HEK293 (cell line): Measurements from ENCODE around the gene ARHGAP11A.

Experiments used
- GLIS1 ChIP-seq: fragments of 450-650 bp; formaldehyde crosslinking; IDR thresholded peaks from 2 replicates; pipeline ENCODE4 v1.5.1; 2016; ENCODE audit warnings: missing biosample characterization, missing genetic modification characterization
- GLIS2 ChIP-seq: fragments of 450-650 bp; formaldehyde crosslinking; IDR thresholded peaks from 2 replicates; pipeline ENCODE4 v1.5.1; 2016; ENCODE audit warnings: missing biosample characterization, missing genetic modification characterization
- KLF16 ChIP-seq: fragments of 450-650 bp; formaldehyde crosslinking; IDR thresholded peaks from 2 replicates; pipeline ENCODE4 v1.5.1; 2017; ENCODE audit warnings: missing biosample characterization, missing genetic modification characterization
- REPIN1 ChIP-seq: fragments of 450-650 bp; formaldehyde crosslinking; IDR thresholded peaks from 2 replicates; pipeline ENCODE4 v1.5.1; 2017; ENCODE audit warnings: missing biosample characterization, missing genetic modification characterization, low read depth
- SP7 ChIP-seq: fragments of 450-650 bp; formaldehyde crosslinking; IDR thresholded peaks from 2 replicates; pipeline ENCODE4 v1.5.1; 2016; ENCODE audit warnings: missing biosample characterization, missing genetic modification characterization
- WT1 ChIP-seq: fragments of 450-650 bp; formaldehyde crosslinking; IDR thresholded peaks from 2 replicates; pipeline ENCODE4 v1.5.1; 2016; ENCODE audit warnings: missing biosample characterization, missing genetic modification characterization
- ZBTB1 ChIP-seq: fragments of 450-650 bp; formaldehyde crosslinking; IDR thresholded peaks from 2 replicates; pipeline ENCODE4 v1.5.1; 2016; ENCODE audit warnings: missing biosample characterization, missing genetic modification characterization
- ZFP3 ChIP-seq: fragments of 450-650 bp; formaldehyde crosslinking; IDR thresholded peaks from 2 replicates; pipeline ENCODE4 v1.5.1; 2016; ENCODE audit warnings: low read depth, missing biosample characterization, missing genetic modification characterization
- ZFP41 ChIP-seq: fragments of 450-650 bp; formaldehyde crosslinking; IDR thresholded peaks from 2 replicates; pipeline ENCODE4 v1.5.1; 2016; ENCODE audit warnings: missing biosample characterization, missing genetic modification characterization, borderline replicate concordance
- ZIC2 ChIP-seq: fragments of 450-650 bp; formaldehyde crosslinking; IDR thresholded peaks from 2 replicates; pipeline ENCODE4 v1.5.1; 2016; ENCODE audit warnings: missing biosample characterization, missing genetic modification characterization
- ZNF121 ChIP-seq: fragments of 450-650 bp; formaldehyde crosslinking; IDR thresholded peaks from 2 replicates; pipeline ENCODE4 v1.5.1; 2016; ENCODE audit warnings: missing biosample characterization, missing genetic modification characterization
- ZNF157 ChIP-seq: fragments of 450-650 bp; formaldehyde crosslinking; IDR thresholded peaks from 2 replicates; pipeline ENCODE4 v1.5.1; 2016; ENCODE audit warnings: missing biosample characterization, missing genetic modification characterization
- ZNF24 ChIP-seq: fragments of 450-650 bp; formaldehyde crosslinking; IDR thresholded peaks from 2 replicates; pipeline ENCODE4 v1.5.1; 2016; ENCODE audit warnings: missing biosample characterization, missing genetic modification characterization
- ZNF266 ChIP-seq: fragments of 450-650 bp; formaldehyde crosslinking; IDR thresholded peaks from 2 replicates; pipeline ENCODE4 v1.5.1; 2016; ENCODE audit warnings: missing biosample characterization, missing genetic modification characterization, low read depth
- ZNF302 ChIP-seq: fragments of 450-650 bp; formaldehyde crosslinking; IDR thresholded peaks from 2 replicates; pipeline ENCODE4 v1.5.1; 2016; ENCODE audit warnings: missing biosample characterization, missing genetic modification characterization, low read depth
- ZNF335 ChIP-seq: fragments of 450-650 bp; formaldehyde crosslinking; conservative IDR thresholded peaks from 2 replicates; pipeline ENCODE4 v1.5.1; 2016; ENCODE audit warnings: missing biosample characterization, missing genetic modification characterization
- ZNF366 ChIP-seq: fragments of 450-650 bp; formaldehyde crosslinking; conservative IDR thresholded peaks from 2 replicates; pipeline ENCODE4 v1.5.1; 2016; ENCODE audit warnings: missing biosample characterization, missing genetic modification characterization
- ZNF501 ChIP-seq: fragments of 450-650 bp; formaldehyde crosslinking; IDR thresholded peaks from 2 replicates; pipeline ENCODE4 v1.5.1; 2016; ENCODE audit warnings: missing biosample characterization, missing genetic modification characterization
- ZNF529 ChIP-seq: fragments of 450-650 bp; formaldehyde crosslinking; IDR thresholded peaks from 2 replicates; pipeline ENCODE4 v1.5.1; 2017; ENCODE audit warnings: missing genetic modification characterization, missing biosample characterization; ENCODE audit not compliant: insufficient replicate concordance
- ZNF549 ChIP-seq: fragments of 450-650 bp; IDR thresholded peaks from 2 replicates; pipeline ENCODE4 v1.5.1; 2018; ENCODE audit warnings: missing biosample characterization, missing genetic modification characterization, mild to moderate bottlenecking, inconsistent platforms, moderate library complexity
- ZNF600 ChIP-seq: fragments of 450-650 bp; formaldehyde crosslinking; IDR thresholded peaks from 2 replicates; pipeline ENCODE4 v1.5.1; 2016; ENCODE audit warnings: missing biosample characterization, missing genetic modification characterization
- ZNF623 ChIP-seq: fragments of 450-650 bp; formaldehyde crosslinking; IDR thresholded peaks from 2 replicates; pipeline ENCODE4 v1.5.1; 2016; ENCODE audit warnings: missing biosample characterization, missing genetic modification characterization
- ZNF677 ChIP-seq: fragments of 450-650 bp; IDR thresholded peaks from 2 replicates; pipeline ENCODE4 v1.5.0; 2018; ENCODE audit warnings: missing biosample characterization, mild to moderate bottlenecking, missing genetic modification characterization, moderate library complexity
- TF ChIP-seq, protein P1 (sequence below): fragments of 450-650 bp; formaldehyde crosslinking; IDR thresholded peaks from 2 replicates; pipeline ENCODE4 v1.5.1; 2016; ENCODE audit warnings: missing biosample characterization, missing genetic modification characterization
- TF ChIP-seq, protein P2 (sequence below): fragments of 450-650 bp; formaldehyde crosslinking; conservative IDR thresholded peaks from 2 replicates; pipeline ENCODE4 v1.5.1; 2016; ENCODE audit warnings: low read depth, missing biosample characterization, missing genetic modification characterization
- TF ChIP-seq, protein P3 (sequence below): fragments of 450-650 bp; formaldehyde crosslinking; IDR thresholded peaks from 2 replicates; pipeline ENCODE4 v1.5.1; 2017; ENCODE audit warnings: missing biosample characterization, missing genetic modification characterization
- TF ChIP-seq, protein P4 (sequence below): fragments of 450-650 bp; formaldehyde crosslinking; IDR thresholded peaks from 2 replicates; pipeline ENCODE4 v1.5.1; 2016; ENCODE audit warnings: missing biosample characterization, missing genetic modification characterization
- TF ChIP-seq, protein P5 (sequence below): fragments of 450-650 bp; formaldehyde crosslinking; IDR thresholded peaks from 2 replicates; pipeline ENCODE4 v1.5.1; 2016; ENCODE audit warnings: missing biosample characterization, missing genetic modification characterization

ARHGAP11A gene

DNA sequence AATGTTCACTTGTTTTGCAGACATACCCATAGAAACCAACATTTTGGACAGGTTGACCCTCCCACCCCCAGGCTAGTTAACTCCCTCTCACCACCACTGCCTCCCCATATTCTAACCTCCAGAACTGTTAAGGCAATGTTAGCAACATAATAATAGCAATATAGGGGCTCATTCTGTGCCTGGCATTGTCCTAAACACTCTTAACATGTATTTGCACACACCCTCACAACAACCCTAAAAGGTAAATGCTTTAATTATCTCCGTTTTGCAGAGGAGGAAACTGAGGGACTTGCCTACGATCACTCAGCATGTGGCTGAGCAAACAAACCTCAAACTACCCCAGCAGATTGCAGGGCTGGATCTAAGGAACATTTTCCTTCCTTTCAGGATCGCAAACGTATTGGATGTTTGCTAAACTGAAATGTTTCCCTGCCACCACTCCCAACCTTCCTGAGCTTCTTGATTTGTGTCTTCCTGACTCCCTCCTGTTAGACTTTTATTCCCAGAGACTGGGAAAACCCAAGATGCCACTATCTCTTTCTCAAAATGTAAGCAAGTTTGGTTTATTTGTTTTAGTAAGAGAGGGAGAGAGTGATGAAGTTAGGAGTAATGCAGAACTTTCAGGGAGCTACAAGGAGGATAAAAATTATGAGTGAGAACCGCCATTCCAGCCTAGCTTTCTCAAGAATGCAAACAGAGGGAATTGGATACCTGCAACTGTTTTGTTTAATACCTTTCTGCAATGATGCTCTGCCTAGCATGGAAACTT, 27.5 kb downstream of the ARHGAP11A start (continued):
- TF ChIP-seq ZNF335 (tag by site-specific recombination) (no peak), ZBTB1 (tag by site-specific recombination) (no peak), ZFP41 (no peak), ZNF623 (tag by site-specific recombination) (no peak), ZNF157 (tag by site-specific recombination) (no peak), GLIS2 (tag by site-specific recombination) (no peak), ZFP3 (tag by site-specific recombination) (no peak), ZNF600 (tag by site-specific recombination) (peak; percentile 11; the same call in 1 of the 2 replicates), ZNF366 (0 out of 2 replicates have a peak, but pooled peaks have one; percentile 26), SP7 (peak; percentile 28; the same call in 1 of the 2 replicates), ZNF677 (no peak), ZNF529 (tag by site-specific recombination) (no peak), REPIN1 (tag by site-specific recombination) (no peak), ZIC2 (tag by site-specific recombination) (no peak), ZNF121 (tag by site-specific recombination) (no peak), ZNF302 (no peak), KLF16 (tag by site-specific recombination) (no peak), GLIS1 (tag by site-specific recombination) (peak; percentile 83), ZNF501 (tag by site-specific recombination) (no peak), WT1 (peak; percentile 83), ZNF549 (tag by site-specific recombination) (no peak), ZNF24 (tag by site-specific recombination) (no peak), ZNF266 (no peak)
- TF ChIP-seq, protein P1, sequence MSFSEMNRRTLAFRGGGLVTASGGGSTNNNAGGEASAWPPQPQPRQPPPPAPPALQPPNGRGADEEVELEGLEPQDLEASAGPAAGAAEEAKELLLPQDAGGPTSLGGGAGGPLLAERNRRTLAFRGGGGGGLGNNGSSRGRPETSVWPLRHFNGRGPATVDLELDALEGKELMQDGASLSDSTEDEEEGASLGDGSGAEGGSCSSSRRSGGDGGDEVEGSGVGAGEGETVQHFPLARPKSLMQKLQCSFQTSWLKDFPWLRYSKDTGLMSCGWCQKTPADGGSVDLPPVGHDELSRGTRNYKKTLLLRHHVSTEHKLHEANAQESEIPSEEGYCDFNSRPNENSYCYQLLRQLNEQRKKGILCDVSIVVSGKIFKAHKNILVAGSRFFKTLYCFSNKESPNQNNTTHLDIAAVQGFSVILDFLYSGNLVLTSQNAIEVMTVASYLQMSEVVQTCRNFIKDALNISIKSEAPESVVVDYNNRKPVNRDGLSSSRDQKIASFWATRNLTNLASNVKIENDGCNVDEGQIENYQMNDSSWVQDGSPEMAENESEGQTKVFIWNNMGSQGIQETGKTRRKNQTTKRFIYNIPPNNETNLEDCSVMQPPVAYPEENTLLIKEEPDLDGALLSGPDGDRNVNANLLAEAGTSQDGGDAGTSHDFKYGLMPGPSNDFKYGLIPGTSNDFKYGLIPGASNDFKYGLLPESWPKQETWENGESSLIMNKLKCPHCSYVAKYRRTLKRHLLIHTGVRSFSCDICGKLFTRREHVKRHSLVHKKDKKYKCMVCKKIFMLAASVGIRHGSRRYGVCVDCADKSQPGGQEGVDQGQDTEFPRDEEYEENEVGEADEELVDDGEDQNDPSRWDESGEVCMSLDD (tag by site-specific recombination), result no peak
- TF ChIP-seq, protein P2, sequence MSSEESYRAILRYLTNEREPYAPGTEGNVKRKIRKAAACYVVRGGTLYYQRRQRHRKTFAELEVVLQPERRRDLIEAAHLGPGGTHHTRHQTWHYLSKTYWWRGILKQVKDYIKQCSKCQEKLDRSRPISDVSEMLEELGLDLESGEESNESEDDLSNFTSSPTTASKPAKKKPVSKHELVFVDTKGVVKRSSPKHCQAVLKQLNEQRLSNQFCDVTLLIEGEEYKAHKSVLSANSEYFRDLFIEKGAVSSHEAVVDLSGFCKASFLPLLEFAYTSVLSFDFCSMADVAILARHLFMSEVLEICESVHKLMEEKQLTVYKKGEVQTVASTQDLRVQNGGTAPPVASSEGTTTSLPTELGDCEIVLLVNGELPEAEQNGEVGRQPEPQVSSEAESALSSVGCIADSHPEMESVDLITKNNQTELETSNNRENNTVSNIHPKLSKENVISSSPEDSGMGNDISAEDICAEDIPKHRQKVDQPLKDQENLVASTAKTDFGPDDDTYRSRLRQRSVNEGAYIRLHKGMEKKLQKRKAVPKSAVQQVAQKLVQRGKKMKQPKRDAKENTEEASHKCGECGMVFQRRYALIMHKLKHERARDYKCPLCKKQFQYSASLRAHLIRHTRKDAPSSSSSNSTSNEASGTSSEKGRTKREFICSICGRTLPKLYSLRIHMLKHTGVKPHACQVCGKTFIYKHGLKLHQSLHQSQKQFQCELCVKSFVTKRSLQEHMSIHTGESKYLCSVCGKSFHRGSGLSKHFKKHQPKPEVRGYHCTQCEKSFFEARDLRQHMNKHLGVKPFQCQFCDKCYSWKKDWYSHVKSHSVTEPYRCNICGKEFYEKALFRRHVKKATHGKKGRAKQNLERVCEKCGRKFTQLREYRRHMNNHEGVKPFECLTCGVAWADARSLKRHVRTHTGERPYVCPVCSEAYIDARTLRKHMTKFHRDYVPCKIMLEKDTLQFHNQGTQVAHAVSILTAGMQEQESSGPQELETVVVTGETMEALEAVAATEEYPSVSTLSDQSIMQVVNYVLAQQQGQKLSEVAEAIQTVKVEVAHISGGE, result no peak
- TF ChIP-seq, protein P3, sequence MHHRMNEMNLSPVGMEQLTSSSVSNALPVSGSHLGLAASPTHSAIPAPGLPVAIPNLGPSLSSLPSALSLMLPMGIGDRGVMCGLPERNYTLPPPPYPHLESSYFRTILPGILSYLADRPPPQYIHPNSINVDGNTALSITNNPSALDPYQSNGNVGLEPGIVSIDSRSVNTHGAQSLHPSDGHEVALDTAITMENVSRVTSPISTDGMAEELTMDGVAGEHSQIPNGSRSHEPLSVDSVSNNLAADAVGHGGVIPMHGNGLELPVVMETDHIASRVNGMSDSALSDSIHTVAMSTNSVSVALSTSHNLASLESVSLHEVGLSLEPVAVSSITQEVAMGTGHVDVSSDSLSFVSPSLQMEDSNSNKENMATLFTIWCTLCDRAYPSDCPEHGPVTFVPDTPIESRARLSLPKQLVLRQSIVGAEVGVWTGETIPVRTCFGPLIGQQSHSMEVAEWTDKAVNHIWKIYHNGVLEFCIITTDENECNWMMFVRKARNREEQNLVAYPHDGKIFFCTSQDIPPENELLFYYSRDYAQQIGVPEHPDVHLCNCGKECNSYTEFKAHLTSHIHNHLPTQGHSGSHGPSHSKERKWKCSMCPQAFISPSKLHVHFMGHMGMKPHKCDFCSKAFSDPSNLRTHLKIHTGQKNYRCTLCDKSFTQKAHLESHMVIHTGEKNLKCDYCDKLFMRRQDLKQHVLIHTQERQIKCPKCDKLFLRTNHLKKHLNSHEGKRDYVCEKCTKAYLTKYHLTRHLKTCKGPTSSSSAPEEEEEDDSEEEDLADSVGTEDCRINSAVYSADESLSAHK (tag by site-specific recombination), result peak; percentile 66
- TF ChIP-seq, protein P4, sequence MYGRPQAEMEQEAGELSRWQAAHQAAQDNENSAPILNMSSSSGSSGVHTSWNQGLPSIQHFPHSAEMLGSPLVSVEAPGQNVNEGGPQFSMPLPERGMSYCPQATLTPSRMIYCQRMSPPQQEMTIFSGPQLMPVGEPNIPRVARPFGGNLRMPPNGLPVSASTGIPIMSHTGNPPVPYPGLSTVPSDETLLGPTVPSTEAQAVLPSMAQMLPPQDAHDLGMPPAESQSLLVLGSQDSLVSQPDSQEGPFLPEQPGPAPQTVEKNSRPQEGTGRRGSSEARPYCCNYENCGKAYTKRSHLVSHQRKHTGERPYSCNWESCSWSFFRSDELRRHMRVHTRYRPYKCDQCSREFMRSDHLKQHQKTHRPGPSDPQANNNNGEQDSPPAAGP, result no peak
- TF ChIP-seq, protein P5, sequence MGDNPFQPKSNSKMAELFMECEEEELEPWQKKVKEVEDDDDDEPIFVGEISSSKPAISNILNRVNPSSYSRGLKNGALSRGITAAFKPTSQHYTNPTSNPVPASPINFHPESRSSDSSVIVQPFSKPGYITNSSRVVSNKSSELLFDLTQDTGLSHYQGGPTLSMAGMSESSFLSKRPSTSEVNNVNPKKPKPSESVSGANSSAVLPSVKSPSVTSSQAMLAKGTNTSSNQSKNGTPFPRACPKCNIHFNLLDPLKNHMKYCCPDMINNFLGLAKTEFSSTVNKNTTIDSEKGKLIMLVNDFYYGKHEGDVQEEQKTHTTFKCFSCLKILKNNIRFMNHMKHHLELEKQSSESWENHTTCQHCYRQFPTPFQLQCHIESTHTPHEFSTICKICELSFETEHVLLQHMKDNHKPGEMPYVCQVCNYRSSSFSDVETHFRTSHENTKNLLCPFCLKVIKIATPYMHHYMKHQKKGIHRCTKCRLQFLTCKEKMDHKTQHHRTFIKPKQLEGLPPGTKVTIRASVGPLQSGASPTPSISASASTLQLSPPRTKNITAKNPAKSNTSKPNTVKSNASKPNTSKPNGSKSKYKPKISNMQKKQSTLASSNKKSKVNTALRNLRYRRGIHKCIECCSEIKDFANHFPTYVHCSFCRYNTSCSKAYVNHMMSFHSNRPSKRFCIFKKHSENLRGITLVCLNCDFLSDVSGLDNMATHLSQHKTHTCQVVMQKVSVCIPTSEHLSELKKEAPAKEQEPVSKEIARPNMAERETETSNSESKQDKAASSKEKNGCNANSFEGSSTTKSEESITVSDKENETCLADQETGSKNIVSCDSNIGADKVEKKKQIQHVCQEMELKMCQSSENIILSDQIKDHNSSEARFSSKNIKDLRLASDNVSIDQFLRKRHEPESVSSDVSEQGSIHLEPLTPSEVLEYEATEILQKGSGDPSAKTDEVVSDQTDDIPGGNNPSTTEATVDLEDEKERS (tag by site-specific recombination), result no peak
